HEK293 (cell line): Measurements from ENCODE around the gene LPIN1.

Experiments
- CTCF ChIA-PET: fragments of 350-600 bp; formaldehyde crosslinking; extraction: SDS; loops from one replicate; lab custom pipeline; 2021; ENCODE audit warnings: antibody characterized with exemption; lab: Yijun Ruan, JAX
- POLR2A ChIA-PET: fragments of 300-600 bp; formaldehyde crosslinking; extraction: SDS; loops from one replicate; lab custom pipeline; 2020; ENCODE audit warnings: antibody characterized with exemption, inconsistent platforms; lab: Yijun Ruan, JAX
- H3K27ac ChIP-seq: fragments of 200-500 bp; sonication (Bioruptor generic); 2 replicates; pipeline ENCODE4 v1.5.1; 2014; ENCODE audit warnings: low read depth, low read length, control low read depth, inconsistent platforms; ENCODE audit errors: extremely low read depth
- H3K36me3 ChIP-seq, 2 experiments: fragments of 200-500 bp in 1 of 2; sonication (Bioruptor generic) in 1 of 2; 1 replicate in 1 of 2; 2 replicates in 1 of 2; pipeline ENCODE4 v1.5.1; 2014 to 2017; ENCODE audit warnings: inconsistent platforms in 2 of 2, low read length in 2 of 2; ENCODE audit not compliant: control insufficient read depth in 2 of 2, insufficient read depth in 1 of 2
- H3K4me1 ChIP-seq: fragments of 200-500 bp; sonication (Bioruptor generic); 2 replicates; pipeline ENCODE4 v1.5.1; 2014; ENCODE audit warnings: mild to moderate bottlenecking, low read length, inconsistent platforms; ENCODE audit not compliant: control insufficient read depth, insufficient read depth
- H3K4me3 ChIP-seq: 2 replicates; pipeline ENCODE4 v1.5.1; 2011; ENCODE audit warnings: low read depth, mild to moderate bottlenecking, control low read depth, low read length, moderate library complexity
- H3K9me3 ChIP-seq: fragments of 200-500 bp; sonication (Bioruptor generic); 2 replicates; pipeline ENCODE4 v1.5.1; 2014; ENCODE audit warnings: low read depth, low read length, inconsistent platforms; ENCODE audit not compliant: control insufficient read depth, insufficient read depth
- CTCF ChIP-seq: fragments of 450-650 bp; formaldehyde crosslinking; IDR thresholded peaks from 2 replicates; pipeline ENCODE4 v1.5.1; 2016; ENCODE audit warnings: missing biosample characterization, missing genetic modification characterization
- KLF16 ChIP-seq: fragments of 450-650 bp; formaldehyde crosslinking; IDR thresholded peaks from 2 replicates; pipeline ENCODE4 v1.5.1; 2017; ENCODE audit warnings: missing biosample characterization, missing genetic modification characterization
- SP2 ChIP-seq: fragments of 450-650 bp; formaldehyde crosslinking; IDR thresholded peaks from 2 replicates; pipeline ENCODE4 v1.5.1; 2016; ENCODE audit warnings: missing biosample characterization, missing genetic modification characterization
- TRIM28 ChIP-seq: IDR thresholded peaks from 2 replicates; pipeline ENCODE4 v1.6.1; 2011; ENCODE audit warnings: low read length, control low read depth, borderline replicate concordance
- TSHZ1 ChIP-seq: fragments of 450-650 bp; formaldehyde crosslinking; IDR thresholded peaks from 2 replicates; pipeline ENCODE4 v1.5.1; 2016; ENCODE audit warnings: missing biosample characterization, missing genetic modification characterization, borderline replicate concordance
- ZNF157 ChIP-seq: fragments of 450-650 bp; formaldehyde crosslinking; IDR thresholded peaks from 2 replicates; pipeline ENCODE4 v1.5.1; 2016; ENCODE audit warnings: missing biosample characterization, missing genetic modification characterization
- ZNF184 ChIP-seq: fragments of 450-650 bp; IDR thresholded peaks from 2 replicates; pipeline ENCODE4 v1.5.1; 2018; ENCODE audit warnings: missing biosample characterization, mild to moderate bottlenecking, missing genetic modification characterization
- ZNF221 ChIP-seq: fragments of 450-650 bp; formaldehyde crosslinking; IDR thresholded peaks from 2 replicates; pipeline ENCODE4 v1.5.1; 2017; ENCODE audit warnings: missing biosample characterization, missing genetic modification characterization, borderline replicate concordance
- ZNF280C ChIP-seq: fragments of 450-650 bp; formaldehyde crosslinking; IDR thresholded peaks from 2 replicates; pipeline ENCODE4 v1.5.1; 2016; ENCODE audit warnings: missing biosample characterization, missing genetic modification characterization
- ZNF416 ChIP-seq: fragments of 450-650 bp; formaldehyde crosslinking; IDR thresholded peaks from 2 replicates; pipeline ENCODE4 v1.5.1; 2016; ENCODE audit warnings: missing biosample characterization, missing genetic modification characterization
- ZNF501 ChIP-seq: fragments of 450-650 bp; formaldehyde crosslinking; IDR thresholded peaks from 2 replicates; pipeline ENCODE4 v1.5.1; 2016; ENCODE audit warnings: missing biosample characterization, missing genetic modification characterization
- ZNF530 ChIP-seq: fragments of 450-650 bp; formaldehyde crosslinking; IDR thresholded peaks from 2 replicates; pipeline ENCODE4 v1.5.1; 2016; ENCODE audit warnings: low read depth, missing biosample characterization, missing genetic modification characterization
- ZNF580 ChIP-seq: fragments of 450-650 bp; formaldehyde crosslinking; IDR thresholded peaks from 2 replicates; pipeline ENCODE4 v1.5.1; 2016; ENCODE audit warnings: missing biosample characterization, missing genetic modification characterization
- ZNF629 ChIP-seq: fragments of 450-650 bp; formaldehyde crosslinking; IDR thresholded peaks from 2 replicates; pipeline ENCODE4 v1.5.1; 2017; ENCODE audit warnings: missing biosample characterization, missing genetic modification characterization
- ZNF777 ChIP-seq: fragments of 450-650 bp; formaldehyde crosslinking; IDR thresholded peaks from 2 replicates; pipeline ENCODE4 v1.5.1; 2017; ENCODE audit warnings: missing biosample characterization, missing genetic modification characterization, borderline replicate concordance
- ZNF843 ChIP-seq: fragments of 450-650 bp; formaldehyde crosslinking; IDR thresholded peaks from 2 replicates; pipeline ENCODE4 v1.5.1; 2016; ENCODE audit warnings: missing biosample characterization, missing genetic modification characterization
- ZSCAN30 ChIP-seq: fragments of 450-650 bp; IDR thresholded peaks from 2 replicates; pipeline ENCODE4 v1.5.1; 2018; ENCODE audit warnings: missing biosample characterization, mild to moderate bottlenecking, missing genetic modification characterization, moderate library complexity
- ZSCAN4 ChIP-seq: fragments of 450-650 bp; formaldehyde crosslinking; IDR thresholded peaks from 2 replicates; pipeline ENCODE4 v1.5.1; 2017; ENCODE audit warnings: missing biosample characterization, missing genetic modification characterization

Gene LPIN1

GRCh38 chr2:11774600-11774999, 28.2 kb downstream of the LPIN1 start (continued):
- TF ChIP-seq ZNF280C (tag by site-specific recombination) (no peak), ZSCAN4 (tag by site-specific recombination) (no peak), ZNF530 (tag by site-specific recombination) (no peak), ZNF501 (tag by site-specific recombination) (no peak)

GRCh38 chr2:11775384-11775783, 29.0 kb downstream of the LPIN1 start:
- ChIA-PET CTCF (interaction anchor here (0.8 to 1.9 kb wide), 5 partner anchors 10 to 86 kb away, joined by 3 to 14 read pairs (median 4); no protein-coding TSS in a partner anchor), POLR2A (no interaction called here)
- H3K36me3 ChIP-seq: peaks cover 23 to 62% of the 10 kb centered on the region in 2 experiments
- H3K4me3 ChIP-seq: no peak overlapping the region
- no peak overlapping the region for H3K27ac ChIP-seq
- H3K4me1 ChIP-seq: no peaks in the 10 kb centered on the region
- TF ChIP-seq ZNF777 (tag by site-specific recombination) (no peak), ZNF580 (tag by site-specific recombination) (no peak), ZNF416 (no peak), ZNF843 (tag by site-specific recombination) (no peak), ZNF501 (tag by site-specific recombination) (no peak), CTCF (no peak), SP2 (tag by site-specific recombination) (no peak), TSHZ1 (tag by site-specific recombination) (no peak), ZNF157 (tag by site-specific recombination) (no peak), ZNF530 (tag by site-specific recombination) (no peak), ZSCAN30 (tag by site-specific recombination) (no peak), ZNF184 (tag by site-specific recombination) (no peak), KLF16 (tag by site-specific recombination) (no peak), ZNF221 (no peak), ZNF629 (tag by site-specific recombination) (no peak), TRIM28 (no peak)
- TF ChIP-seq, all 188 proteins: peak for 0
- no peaks in the 10 kb centered on the region for H3K9me3 ChIP-seq
